Measurements from ENCODE around the gene MON1A.

Gene MON1A

GRCh38 chr3:49879721-49880120, 49.9 kb downstream of the MON1A start:
- no peaks in the 10 kb centered on the region for H3K9me3 ChIP-seq (ENCODE audit: control insufficient read depth, insufficient read depth, low read length)
- no peak overlapping the region for H3K27ac ChIP-seq (ENCODE audit: low read depth, low read length)
- no peaks in the 10 kb centered on the region for H3F3A ChIP-seq (ENCODE audit: control insufficient read depth, insufficient read depth)
- no peak overlapping the region for H3K4me3 ChIP-seq (ENCODE audit: low read length)
- no peaks in the 10 kb centered on the region for H3K27me3 ChIP-seq (ENCODE audit: control insufficient read depth, low read length)
- no peak for TF ChIP-seq CTCF (IDR thresholded peaks at IDR 0.05; ENCODE audit: low read depth, low read length, poor library complexity, severe bottlenecking)
- no peak for TF ChIP-seq EZH2phosphoT487 (IDR thresholded peaks at IDR 0.05; ENCODE audit: borderline replicate concordance, low read length)
- H3K79me2 ChIP-seq (ENCODE audit: control insufficient read depth, low read length): no peaks in the 10 kb centered on the region
- H3K9me2 ChIP-seq (replicated peaks; ENCODE audit: control insufficient read depth, low read length): no peaks in the 10 kb centered on the region
- no peaks in the 10 kb centered on the region; the same call in 1 of the 2 replicates for H4K20me1 ChIP-seq (ENCODE audit: control insufficient read depth, insufficient read depth, low read depth, low read length)
- H3K4me1 ChIP-seq (ENCODE audit: control insufficient read depth, low read length): peaks cover 25% of the 10 kb centered on the region
- no peaks in the 10 kb centered on the region for H3K36me3 ChIP-seq (ENCODE audit: control insufficient read depth, low read length)
- H3K4me2 ChIP-seq (ENCODE audit: low read length): no peak overlapping the region

GRCh38 chr3:49878686-49879085, 50.9 kb downstream of the MON1A start:
- Histone ChIP-seq H3K36me3 (ENCODE audit: control insufficient read depth, low read length) (no peaks in the 10 kb centered on the region), H3K9me3 (ENCODE audit: control insufficient read depth, insufficient read depth, low read length) (no peaks in the 10 kb centered on the region), H3K4me2 (ENCODE audit: low read length) (no peak overlapping the region), H3K27ac (ENCODE audit: low read depth, low read length) (no peak overlapping the region), H3F3A (ENCODE audit: control insufficient read depth, insufficient read depth) (no peaks in the 10 kb centered on the region), H3K27me3 (ENCODE audit: control insufficient read depth, low read length) (no peaks in the 10 kb centered on the region), H4K20me1 (ENCODE audit: control insufficient read depth, insufficient read depth, low read depth, low read length) (no peaks in the 10 kb centered on the region; the same call in 1 of the 2 replicates), H3K4me1 (ENCODE audit: control insufficient read depth, low read length) (peaks cover 25% of the 10 kb centered on the region), H3K9me2 (replicated peaks; ENCODE audit: control insufficient read depth, low read length) (no peaks in the 10 kb centered on the region), H3K79me2 (ENCODE audit: control insufficient read depth, low read length) (no peaks in the 10 kb centered on the region), H3K4me3 (ENCODE audit: low read length) (no peak overlapping the region)
- TF ChIP-seq CTCF (IDR thresholded peaks at IDR 0.05; ENCODE audit: low read depth, low read length, poor library complexity, severe bottlenecking) (no peak), EZH2phosphoT487 (IDR thresholded peaks at IDR 0.05; ENCODE audit: borderline replicate concordance, low read length) (no peak)

GRCh38 chr3:49877716-49878115, 51.9 kb downstream of the MON1A start:
- TF ChIP-seq CTCF (IDR thresholded peaks at IDR 0.05; ENCODE audit: low read depth, low read length, poor library complexity, severe bottlenecking) (no peak), EZH2phosphoT487 (IDR thresholded peaks at IDR 0.05; ENCODE audit: borderline replicate concordance, low read length) (no peak)
- no peaks in the 10 kb centered on the region for H3K9me2 ChIP-seq (replicated peaks; ENCODE audit: control insufficient read depth, low read length)
- no peaks in the 10 kb centered on the region for H3K79me2 ChIP-seq (ENCODE audit: control insufficient read depth, low read length)
- no peaks in the 10 kb centered on the region for H3K27me3 ChIP-seq (ENCODE audit: control insufficient read depth, low read length)
- peaks cover 25% of the 10 kb centered on the region for H3K4me1 ChIP-seq (ENCODE audit: control insufficient read depth, low read length)
- no peak overlapping the region for H3K27ac ChIP-seq (ENCODE audit: low read depth, low read length)
- H3K4me3 ChIP-seq (ENCODE audit: low read length): no peak overlapping the region
- H4K20me1 ChIP-seq (ENCODE audit: control insufficient read depth, insufficient read depth, low read depth, low read length): no peaks in the 10 kb centered on the region; the same call in 1 of the 2 replicates
- no peaks in the 10 kb centered on the region for H3F3A ChIP-seq (ENCODE audit: control insufficient read depth, insufficient read depth)
- H3K9me3 ChIP-seq (ENCODE audit: control insufficient read depth, insufficient read depth, low read length): no peaks in the 10 kb centered on the region
- no peak overlapping the region for H3K4me2 ChIP-seq (ENCODE audit: low read length)
- no peaks in the 10 kb centered on the region for H3K36me3 ChIP-seq (ENCODE audit: control insufficient read depth, low read length)
